ENCODE data around the gene RXFP1. TPM values are rescaled to one million over a fixed set of nuclear protein-coding genes. Genes with fewer than 3 reads are reported as not detected.

The RXFP1 gene
- total RNA-seq, 1 experiment from 2014 or later, result not detected

DNA sequence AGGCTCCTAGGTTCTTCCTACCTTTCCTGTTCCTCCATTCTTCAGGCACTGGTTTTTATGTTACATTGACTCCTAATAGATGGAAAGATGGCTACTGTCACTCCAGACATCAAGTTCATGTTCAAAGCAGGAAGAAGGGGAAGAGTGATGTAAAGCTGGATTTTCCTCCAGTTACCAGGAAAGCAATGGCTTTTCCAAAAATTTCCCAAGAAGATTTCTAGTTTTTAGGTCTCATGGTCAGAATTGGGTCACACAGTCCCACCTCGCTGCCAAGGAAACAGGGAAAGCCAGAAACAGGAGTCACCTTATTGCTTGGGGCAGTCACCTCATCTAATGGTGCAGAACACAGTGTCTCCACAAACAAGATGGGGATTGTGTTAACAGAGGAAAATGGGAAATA is 21.5 kb downstream of the RXFP1 start:
- H3K27ac ChIP-seq (ENCODE audit: low read length), result no peak overlapping the region
- no peak for DNase-seq (ENCODE audit: low read depth, low spot score)
- no TSS peak for BruUV-seq (replicated peaks)
- no peaks in the 10 kb centered on the region for H3K27me3 ChIP-seq (ENCODE audit: control insufficient read depth, insufficient read depth, low read length)
- H3K4me3 ChIP-seq (ENCODE audit: low read depth in 2 of 2, low read length in 2 of 2), result no peak overlapping the region
- TF ChIP-seq POLR2AphosphoS5 (IDR thresholded peaks at IDR 0.05; ENCODE audit: low read depth, low read length) (no peak), TCF7L2 (IDR thresholded peaks at IDR 0.05; ENCODE audit: low read depth, low read length) (no peak), CTCF (IDR thresholded peaks at IDR 0.05) (no peak), SIN3A (IDR thresholded peaks at IDR 0.05; ENCODE audit: borderline replicate concordance, insufficient read depth, low read depth, low read length) (no peak)
- TF ChIP-seq, protein P1, sequence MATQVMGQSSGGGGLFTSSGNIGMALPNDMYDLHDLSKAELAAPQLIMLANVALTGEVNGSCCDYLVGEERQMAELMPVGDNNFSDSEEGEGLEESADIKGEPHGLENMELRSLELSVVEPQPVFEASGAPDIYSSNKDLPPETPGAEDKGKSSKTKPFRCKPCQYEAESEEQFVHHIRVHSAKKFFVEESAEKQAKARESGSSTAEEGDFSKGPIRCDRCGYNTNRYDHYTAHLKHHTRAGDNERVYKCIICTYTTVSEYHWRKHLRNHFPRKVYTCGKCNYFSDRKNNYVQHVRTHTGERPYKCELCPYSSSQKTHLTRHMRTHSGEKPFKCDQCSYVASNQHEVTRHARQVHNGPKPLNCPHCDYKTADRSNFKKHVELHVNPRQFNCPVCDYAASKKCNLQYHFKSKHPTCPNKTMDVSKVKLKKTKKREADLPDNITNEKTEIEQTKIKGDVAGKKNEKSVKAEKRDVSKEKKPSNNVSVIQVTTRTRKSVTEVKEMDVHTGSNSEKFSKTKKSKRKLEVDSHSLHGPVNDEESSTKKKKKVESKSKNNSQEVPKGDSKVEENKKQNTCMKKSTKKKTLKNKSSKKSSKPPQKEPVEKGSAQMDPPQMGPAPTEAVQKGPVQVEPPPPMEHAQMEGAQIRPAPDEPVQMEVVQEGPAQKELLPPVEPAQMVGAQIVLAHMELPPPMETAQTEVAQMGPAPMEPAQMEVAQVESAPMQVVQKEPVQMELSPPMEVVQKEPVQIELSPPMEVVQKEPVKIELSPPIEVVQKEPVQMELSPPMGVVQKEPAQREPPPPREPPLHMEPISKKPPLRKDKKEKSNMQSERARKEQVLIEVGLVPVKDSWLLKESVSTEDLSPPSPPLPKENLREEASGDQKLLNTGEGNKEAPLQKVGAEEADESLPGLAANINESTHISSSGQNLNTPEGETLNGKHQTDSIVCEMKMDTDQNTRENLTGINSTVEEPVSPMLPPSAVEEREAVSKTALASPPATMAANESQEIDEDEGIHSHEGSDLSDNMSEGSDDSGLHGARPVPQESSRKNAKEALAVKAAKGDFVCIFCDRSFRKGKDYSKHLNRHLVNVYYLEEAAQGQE (IDR thresholded peaks at IDR 0.05; ENCODE audit: insufficient read depth in 1 of 2, low read depth in 2 of 2, low read length in 1 of 2), result no peak
- in situ Hi-C loops (cut with HindIII; ENCODE audit: low pct_unique_long_range_greater_than_20kb, low sequenced_read_pairs), result no loop called here
- ChIA-PET POLR2A (no interaction called here), CTCF (no interaction called here)
- intact Hi-C loops (cut with micrococcal nuclease; ENCODE audit: unreplicated experiment), result no loop called here
- H3K9me3 ChIP-seq (ENCODE audit: control insufficient read depth, insufficient read depth, low read depth, low read length), result no peaks in the 10 kb centered on the region
- ATAC-seq, result no peak
- H3K36me3 ChIP-seq (ENCODE audit: control insufficient read depth, insufficient read depth, low read length), result no peaks in the 10 kb centered on the region
- H3K4me1 ChIP-seq (ENCODE audit: control insufficient read depth, insufficient read depth, low read length), result no peaks in the 10 kb centered on the region

GRCh38 chr4:158544141-158544540 is 22.5 kb downstream of the RXFP1 start:
- ChIA-PET POLR2A (no interaction called here), CTCF (no interaction called here)
- intact Hi-C loops (cut with micrococcal nuclease; ENCODE audit: unreplicated experiment) (no loop called here), in situ Hi-C loops (cut with HindIII; ENCODE audit: low pct_unique_long_range_greater_than_20kb, low sequenced_read_pairs) (no loop called here)
- no peak overlapping the region for H3K4me3 ChIP-seq (ENCODE audit: low read depth in 2 of 2, low read length in 2 of 2)
- no peak for TF ChIP-seq TCF7L2 (IDR thresholded peaks at IDR 0.05; ENCODE audit: low read depth, low read length)
- TF ChIP-seq SIN3A (IDR thresholded peaks at IDR 0.05; ENCODE audit: borderline replicate concordance, insufficient read depth, low read depth, low read length), result no peak
- no peak for TF ChIP-seq CTCF (IDR thresholded peaks at IDR 0.05)
- TF ChIP-seq POLR2AphosphoS5 (IDR thresholded peaks at IDR 0.05; ENCODE audit: low read depth, low read length), result no peak
- TF ChIP-seq, protein P1 (IDR thresholded peaks at IDR 0.05; ENCODE audit: insufficient read depth in 1 of 2, low read depth in 2 of 2, low read length in 1 of 2), result no peak
- no TSS peak for BruUV-seq (replicated peaks)
- no peaks in the 10 kb centered on the region for H3K9me3 ChIP-seq (ENCODE audit: control insufficient read depth, insufficient read depth, low read depth, low read length)
- no peaks in the 10 kb centered on the region for H3K36me3 ChIP-seq (ENCODE audit: control insufficient read depth, insufficient read depth, low read length)
- ATAC-seq (no peak), DNase-seq (ENCODE audit: low read depth, low spot score) (no peak)
- H3K27me3 ChIP-seq (ENCODE audit: control insufficient read depth, insufficient read depth, low read length), result no peaks in the 10 kb centered on the region
- no peak overlapping the region for H3K27ac ChIP-seq (ENCODE audit: low read length)
- no peaks in the 10 kb centered on the region for H3K4me1 ChIP-seq (ENCODE audit: control insufficient read depth, insufficient read depth, low read length)
